COR-L47 (cell line): ENCODE results near the gene PCBP3.
"Not testable (repeated sequence)": the region's sequence is repeated elsewhere in the genome, so short reads cannot be mapped to it uniquely, and the experiment has no call there.

Source experiments
- DNase-seq: peaks from one replicate; lab custom pipeline; 2025; lab: John Stamatoyannopoulos, UW

PCBP3 gene

GRCh38 chr21:45894906-45895777 is 251.6 kb downstream of the PCBP3 start:
- no peak for DNase-seq

- no peak for DNase-seq
Measured at GRCh38 chr21:45895778-45896370, 252.3 kb downstream of the PCBP3 start.

- DNase-seq = not testable (repeated sequence)
Measured at GRCh38 chr21:45896431-45896830, 252.9 kb downstream of the PCBP3 start.

- DNase-seq = no peak
Measured at GRCh38 chr21:45897191-45898027, 253.9 kb downstream of the PCBP3 start.

- DNase-seq = no peak
Measured at GRCh38 chr21:45898028-45898350, 254.5 kb downstream of the PCBP3 start.

GRCh38 chr21:45898781-45899180 is 255.3 kb downstream of the PCBP3 start:
- DNase-seq = no peak

- DNase-seq = no peak
Measured at GRCh38 chr21:45899317-45900033, 255.9 kb downstream of the PCBP3 start.

GRCh38 chr21:45900034-45900868 is 256.7 kb downstream of the PCBP3 start:
- no peak for DNase-seq

- DNase-seq = no peak
Measured at GRCh38 chr21:45901061-45901690, 257.7 kb downstream of the PCBP3 start.

- DNase-seq = no peak
Measured at GRCh38 chr21:45902292-45902995, 258.9 kb downstream of the PCBP3 start.

- DNase-seq = no peak
Measured at GRCh38 chr21:45905196-45905595, 261.7 kb downstream of the PCBP3 start.

GRCh38 chr21:45906196-45906805 is 262.8 kb downstream of the PCBP3 start:
- no peak for DNase-seq

- DNase-seq = no peak
Measured at GRCh38 chr21:45906859-45907258, 263.3 kb downstream of the PCBP3 start.

- DNase-seq = no peak
Measured at GRCh38 chr21:45908536-45909237, 265.2 kb downstream of the PCBP3 start.

- no peak for DNase-seq
Measured at GRCh38 chr21:45909238-45909988, 265.9 kb downstream of the PCBP3 start.

- DNase-seq = no peak
Measured at GRCh38 chr21:45910155-45910547, 266.6 kb downstream of the PCBP3 start.

- peak; percentile 35 for DNase-seq
Measured at GRCh38 chr21:45910548-45911221, 267.2 kb downstream of the PCBP3 start.
